Endothelial cell of umbilical vein (primary cell): ENCODE measurements around the gene LTBP2. TPM values are rescaled to one million over a fixed set of nuclear protein-coding genes. Genes with fewer than 3 reads are reported as not detected.

Source experiments
- BruUV-seq: library from RNA; stranded (reverse); fragments of 400-500 nt; replicated peaks from 2 replicates; lab custom pipeline; 2021; lab: Mats Ljungman, UMichigan
- CTCF ChIA-PET: fragments of 300-600, 350-600 bp; sonication (Branson Sonifier 250); formaldehyde crosslinking; loops from one replicate; lab custom pipeline; 2021; ENCODE audit warnings: antibody characterized with exemption, inconsistent platforms; lab: Charles Lee
- POLR2A ChIA-PET: fragments of 300-600, 350-600 bp; sonication (Branson Sonifier 250); formaldehyde crosslinking; loops from one replicate; lab custom pipeline; 2021; ENCODE audit warnings: antibody characterized with exemption, inconsistent platforms; lab: Charles Lee
- DNase-seq: peaks from one replicate; pipeline ENCODE4 v3.0.0-alpha.2; 2011; ENCODE audit warnings: low read depth, low spot score
- FAIRE-seq: peaks from 2 replicates; lab custom pipeline; 2011; peaks lifted over from hg19 to GRCh38; lab: Jason Lieb, UNC
- H2AFZ ChIP-seq: 2 replicates; pipeline ENCODE4 v1.6.0; 2012; ENCODE audit warnings: low read depth, low read length, control low read depth, inconsistent platforms
- H3K27ac ChIP-seq: 2 replicates; pipeline ENCODE4 v1.5.1; 2011; ENCODE audit warnings: low read depth, mild to moderate bottlenecking, control low read depth, low read length, moderate library complexity; ENCODE audit not compliant: insufficient read depth
- H3K27me3 ChIP-seq, 2 experiments: 2 replicates each; pipeline versions ENCODE4 v1.6.0 to v1.6.1; 2011; ENCODE audit warnings: low read length in 2 of 2, mixed read lengths in 1 of 2; ENCODE audit not compliant: control insufficient read depth in 2 of 2, insufficient read depth in 2 of 2
- H3K36me3 ChIP-seq, 2 experiments: 2 replicates in 1 of 2; 3 replicates in 1 of 2; pipeline ENCODE4 v1.5.1; 2011; ENCODE audit warnings: low read length in 2 of 2, mild to moderate bottlenecking in 1 of 2, moderate library complexity in 1 of 2; ENCODE audit not compliant: control insufficient read depth in 2 of 2, insufficient read depth in 2 of 2; ENCODE audit errors: extremely low read depth in 1 of 2
- H3K4me1 ChIP-seq: 3 replicates; pipeline ENCODE4 v1.5.1; 2011; ENCODE audit warnings: mild to moderate bottlenecking, low read length; ENCODE audit not compliant: control insufficient read depth, insufficient read depth; ENCODE audit errors: extremely low read depth
- H3K4me2 ChIP-seq: 2 replicates; pipeline ENCODE4 v1.6.1; 2011; ENCODE audit warnings: low read length, control low read depth, mixed read lengths; ENCODE audit not compliant: insufficient read depth
- H3K4me3 ChIP-seq, 3 experiments: fragments of 200-600 bp in 1 of 3; sonication (generic), shearing (Covaris generic) in 1 of 3; replicated peaks in 1 of 3; 2 replicates each; pipeline ENCODE4 v1.5.1; 2011 to 2016; ENCODE audit warnings: control low read depth in 3 of 3, low read length in 3 of 3, mild to moderate bottlenecking in 2 of 3, inconsistent platforms in 1 of 3, low read depth in 1 of 3, moderate library complexity in 1 of 3; ENCODE audit not compliant: insufficient read depth in 1 of 3
- H3K79me2 ChIP-seq: 2 replicates; pipeline ENCODE4 v1.6.0; 2012; ENCODE audit warnings: low read length, inconsistent platforms; ENCODE audit not compliant: control insufficient read depth, insufficient read depth
- H3K9ac ChIP-seq: replicated peaks from 2 replicates; pipeline ENCODE3; 2011; ENCODE audit warnings: low read length, control low read depth; ENCODE audit not compliant: insufficient read depth; ENCODE audit errors: extremely low read depth
- H3K9me1 ChIP-seq: replicated peaks from 3 replicates; pipeline ENCODE4 v1.6.0; 2011; ENCODE audit warnings: mild to moderate bottlenecking, low read length; ENCODE audit not compliant: control insufficient read depth, insufficient read depth; ENCODE audit errors: extremely low read depth
- H3K9me3 ChIP-seq: replicated peaks from 2 replicates; pipeline ENCODE4 v1.5.1; 2012; ENCODE audit warnings: low read length, inconsistent platforms; ENCODE audit not compliant: control insufficient read depth, insufficient read depth
- H4K20me1 ChIP-seq: replicated peaks from 2 replicates; pipeline ENCODE3; 2011; ENCODE audit warnings: mild to moderate bottlenecking, low read length; ENCODE audit not compliant: control insufficient read depth, insufficient read depth; ENCODE audit errors: extremely low read depth
- CTCF ChIP-seq, 2 donors: IDR thresholded peaks; 1 replicate in 1 of 2; 2 replicates in 1 of 2; pipeline ENCODE4 v1.5.1; 2011; ENCODE audit warnings: low read length in 2 of 2, mild to moderate bottlenecking in 2 of 2, moderate library complexity in 2 of 2, control low read depth in 1 of 2, inconsistent platforms in 1 of 2, low read depth in 1 of 2; ENCODE audit not compliant: insufficient read depth in 1 of 2; ENCODE audit errors: extremely low read depth in 1 of 2
- EZH2 ChIP-seq: IDR thresholded peaks from 2 replicates; pipeline ENCODE4 v1.6.1; 2012; ENCODE audit warnings: borderline replicate concordance, low read depth, mild to moderate bottlenecking, moderate library complexity, low read length, inconsistent platforms; ENCODE audit not compliant: severe bottlenecking
- FOS ChIP-seq: IDR thresholded peaks from 2 replicates; pipeline ENCODE4 v1.6.1; 2011; ENCODE audit warnings: mild to moderate bottlenecking, low read length, moderate library complexity, borderline replicate concordance; ENCODE audit not compliant: insufficient read depth
- GATA2 ChIP-seq: IDR thresholded peaks from 2 replicates; pipeline ENCODE4 v1.7.0; 2011; ENCODE audit warnings: low read depth, mild to moderate bottlenecking, moderate library complexity, mixed read lengths, low read length; ENCODE audit not compliant: insufficient read length, insufficient read depth
- JUN ChIP-seq: IDR thresholded peaks from 2 replicates; pipeline ENCODE4 v1.6.1; 2011; ENCODE audit warnings: borderline replicate concordance, low read depth; ENCODE audit not compliant: insufficient read length, insufficient read depth
- MAX ChIP-seq: IDR thresholded peaks from 2 replicates; pipeline ENCODE4 v1.6.1; 2011; ENCODE audit not compliant: insufficient read depth, insufficient read length
- MYC ChIP-seq: IDR thresholded peaks from one replicate; pipeline ENCODE4 v1.6.1; 2011; ENCODE audit warnings: mild to moderate bottlenecking, low read depth, low read length
- POLR2A ChIP-seq: IDR thresholded peaks from 2 replicates; pipeline ENCODE4 v1.6.1; 2012; ENCODE audit warnings: low read depth, mild to moderate bottlenecking, control low read depth, low read length
- POLR2AphosphoS5 ChIP-seq: IDR thresholded peaks from 2 replicates; pipeline ENCODE4 v1.6.1; 2012; ENCODE audit warnings: low read depth, mild to moderate bottlenecking, control low read depth, low read length, moderate library complexity; ENCODE audit not compliant: insufficient read depth
- dilution Hi-C: fragments of 300-500 bp; cut with MboI; formaldehyde crosslinking; loops from one replicate; pipeline ENCODE4 v1.15.0; 2019; ENCODE audit warnings: low sequenced_read_pairs; ENCODE audit not compliant: extremely low pct_ligation_motif_present
- intact Hi-C: fragments of 100-400 bp; cut with micrococcal nuclease; formaldehyde crosslinking; loops from one replicate; pipeline ENCODE4 v1.10.0; 2022
- polyA plus RNA-seq, 4 experiments: library from polyadenylated mRNA; depleted of rRNA in 3 of 4; stranded (reverse) in 3 of 4; unstranded in 1 of 4; fragments of >200 nt; gene quantifications; 2 replicates each; pipeline versions ENCODE4 v1.2.1 to v1.2.3, GENCODE V29; 2011 to 2012; ENCODE audit warnings: missing spikeins in 1 of 4
- total RNA-seq: library from RNA; stranded (reverse); gene quantifications from 2 replicates; pipeline ENCODE4 v1.2.3, GENCODE V29; 2021

The LTBP2 gene
- total and polyA plus RNA-seq, 2 donors (not counting 3 experiments of a cell fraction or from before 2014, with no cell fraction given): 209 to 268 TPM

DNA sequence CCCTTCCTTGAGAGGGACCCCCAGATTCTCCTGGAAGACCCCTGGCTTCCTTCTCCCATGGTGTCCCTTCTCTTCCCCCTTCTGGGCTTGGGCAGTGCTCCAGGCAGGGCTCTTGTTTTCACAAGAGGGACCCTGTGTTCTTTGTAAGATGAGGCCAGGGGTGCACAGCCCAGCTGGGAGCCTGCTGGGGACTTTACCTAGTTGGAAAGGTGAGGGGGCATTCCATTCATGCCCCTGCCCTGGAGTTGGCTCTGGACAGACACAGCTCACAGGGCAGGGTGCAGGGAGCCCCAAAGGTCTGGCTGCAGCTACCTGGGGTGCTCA lies 87.3 kb downstream of the LTBP2 start:
- no peak for FAIRE-seq
- H3K9me3 ChIP-seq: no peaks in the 10 kb centered on the region
- no peak overlapping the region for H3K27ac ChIP-seq
- H2AFZ ChIP-seq: no peak overlapping the region
- no peaks in the 10 kb centered on the region for H4K20me1 ChIP-seq
- ChIA-PET POLR2A (interaction anchor here (0.6 kb wide), 1 partner anchor 206 kb away, joined by 3 read pairs; no protein-coding TSS in a partner anchor), CTCF (no interaction called here)
- no peak overlapping the region for H3K9ac ChIP-seq
- H3K36me3 ChIP-seq: peaks cover 14 to 42% of the 10 kb centered on the region in 2 experiments
- dilution Hi-C loops: no loop called here
- no peak overlapping the region for H3K4me2 ChIP-seq
- no peaks in the 10 kb centered on the region for H3K9me1 ChIP-seq
- H3K4me1 ChIP-seq: no peaks in the 10 kb centered on the region
- no peak for DNase-seq
- TF ChIP-seq MYC (no peak), CTCF (IDR thresholded peaks at IDR 0.05; ENCODE audit: extremely low read depth in 1 of 2, insufficient read depth in 1 of 2, low read depth in 1 of 2, low read length in 2 of 2) (no peak), GATA2 (no peak), MAX (no peak), JUN (no peak), EZH2 (no peak), FOS (no peak), POLR2A (no peak), POLR2AphosphoS5 (no peak)
- no peaks in the 10 kb centered on the region for H3K79me2 ChIP-seq
- intact Hi-C loops: no loop called here
- H3K27me3 ChIP-seq: no peaks in the 10 kb centered on the region
- BruUV-seq: no TSS peak
- H3K4me3 ChIP-seq: no peak overlapping the region
